ENCODE results near the gene LIPE. TPM values are rescaled to one million over a fixed set of nuclear protein-coding genes. Genes with fewer than 3 reads are reported as not detected.

Gene LIPE
- total and polyA plus RNA-seq, 2 experiments from 2014 or later, result 5.8 to 10.9 TPM

- Histone ChIP-seq H4K20me1 (replicated peaks; ENCODE audit: insufficient read depth) (no peaks in the 10 kb centered on the region), H3F3A (replicated peaks; ENCODE audit: low read depth) (0 out of 2 replicates have a peak, but pooled peaks cover 10% of the 10 kb centered on the region), H3K79me2 (replicated peaks; ENCODE audit: insufficient read depth) (no peaks in the 10 kb centered on the region), H3K4me2 (no peak overlapping the region), H3K4me1 (ENCODE audit: insufficient read depth) (peaks cover 25% of the 10 kb centered on the region), H3K4me3 (no peak overlapping the region), H2AFZ (no peak overlapping the region), H3K27ac (ENCODE audit: low read depth) (no peak overlapping the region), H3K27me3 (ENCODE audit: insufficient read depth) (no peaks in the 10 kb centered on the region), H3K9me2 (ENCODE audit: insufficient read depth) (0 out of 2 replicates have a peak, but pooled peaks cover 3% of the 10 kb centered on the region), H3K36me3 (ENCODE audit: insufficient read depth) (peaks cover 3% of the 10 kb centered on the region; the same call in 1 of the 2 replicates)
- no peaks in the 10 kb centered on the region for H3K27me3 Mint-ChIP-seq (ENCODE audit: insufficient read depth, low read depth, poor library complexity)
- H3K9me3 Mint-ChIP-seq, result 0 out of 3 replicates have a peak, but pooled peaks cover 2% of the 10 kb centered on the region
- H3K27ac Mint-ChIP-seq, result no peak overlapping the region
- no peak overlapping the region for H3K4me3 Mint-ChIP-seq
- no peaks in the 10 kb centered on the region; the same call in 2 of the 3 replicates for H3K36me3 Mint-ChIP-seq (ENCODE audit: low read depth)
- ATAC-seq (no peak), DNase-seq (ENCODE audit: low spot score) (no peak)
- TF ChIP-seq ZNF114 (CRISPR knock-in tag; IDR thresholded peaks at IDR 0.05), result no peak
- no peak for TF ChIP-seq REST (IDR thresholded peaks at IDR 0.05; ENCODE audit: unreplicated experiment)
- TF ChIP-seq NANOG (IDR thresholded peaks at IDR 0.05; ENCODE audit: borderline replicate concordance), result no peak
- no peak for TF ChIP-seq ETS1 (IDR thresholded peaks at IDR 0.05)
- no peak for TF ChIP-seq POLR2AphosphoS5 (IDR thresholded peaks at IDR 0.05; ENCODE audit: low read depth)
- no peak for TF ChIP-seq CREB1 (CRISPR knock-in tag; IDR thresholded peaks at IDR 0.05; ENCODE audit: low read depth)
- no peak for TF ChIP-seq EZH2phosphoT487 (IDR thresholded peaks at IDR 0.05; ENCODE audit: unreplicated experiment)
- no peak for TF ChIP-seq STAT1 (IDR thresholded peaks at IDR 0.05; ENCODE audit: unreplicated experiment)
- TF ChIP-seq EZH2 (IDR thresholded peaks at IDR 0.05; ENCODE audit: low read depth, unreplicated experiment), result no peak
- TF ChIP-seq ZNF331 (CRISPR knock-in tag; IDR thresholded peaks at IDR 0.05; ENCODE audit: low read depth), result no peak
- TF ChIP-seq ZNF462 (CRISPR knock-in tag; IDR thresholded peaks at IDR 0.05), result no peak
- no peak for TF ChIP-seq JUNB (IDR thresholded peaks at IDR 0.05; ENCODE audit: unreplicated experiment)
- TF ChIP-seq CTCF (conservative IDR thresholded peaks at IDR 0.05; ENCODE audit: low read depth in 2 of 2), result no peak
- peaks cover 24% of the 10 kb centered on the region for H3K4me1 Mint-ChIP-seq
Observed at GRCh38 chr19:42459926-42460325, 32.7 kb upstream of the LIPE start.

Measured in GM23338 (cell line).